Cortex of kidney (tissue), 1 donor: Measurements from ENCODE around the gene VWA3B.
"Not testable (repeated sequence)": the region's sequence is repeated elsewhere in the genome, so short reads cannot be mapped to it uniquely, and the experiment has no call there.

Experiments
- DNase-seq: peaks from one replicate; lab custom pipeline; 2025; lab: John Stamatoyannopoulos, UW

The VWA3B gene

DNA sequence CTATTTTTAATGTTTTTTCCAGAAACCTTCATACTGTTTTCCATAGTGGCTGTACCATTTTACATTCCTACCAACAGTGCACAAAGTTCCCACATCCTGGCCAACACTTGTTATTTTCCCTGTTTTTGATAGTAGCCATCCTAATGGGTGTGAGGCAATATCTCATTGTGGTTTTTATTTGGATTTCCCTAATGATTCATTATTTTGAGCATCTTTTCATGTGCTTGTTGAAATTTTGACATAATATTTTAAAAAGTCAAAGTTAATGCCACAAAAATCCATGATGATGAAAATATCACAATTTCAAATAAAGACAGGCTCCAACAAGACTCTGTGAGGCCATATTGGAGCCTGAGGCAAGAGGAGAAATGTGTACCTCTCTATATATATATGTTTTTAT is 50.2 kb downstream of the VWA3B start:
- no peak for DNase-seq

DNA sequence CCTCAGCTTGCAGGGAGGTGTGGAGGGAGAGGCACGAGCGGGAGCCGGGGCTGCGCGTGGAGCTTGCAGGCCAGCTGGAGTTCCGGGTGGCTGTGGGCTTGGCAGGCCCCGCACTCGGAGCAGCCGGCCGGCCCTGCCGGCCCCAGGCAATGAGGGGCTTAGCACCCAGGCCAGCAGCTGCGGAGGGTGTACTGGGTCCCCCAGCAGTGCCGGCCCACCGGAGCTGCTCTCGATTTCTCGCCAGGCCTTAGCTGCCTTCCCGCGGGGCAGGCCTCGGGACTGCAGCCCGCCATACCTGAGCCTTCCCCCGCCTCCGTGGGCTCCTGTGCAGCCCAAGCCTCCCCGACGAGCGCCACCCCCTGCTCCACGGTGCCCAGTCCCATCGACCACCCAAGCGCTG is 52.0 kb downstream of the VWA3B start:
- DNase-seq, result not testable (repeated sequence)

DNA sequence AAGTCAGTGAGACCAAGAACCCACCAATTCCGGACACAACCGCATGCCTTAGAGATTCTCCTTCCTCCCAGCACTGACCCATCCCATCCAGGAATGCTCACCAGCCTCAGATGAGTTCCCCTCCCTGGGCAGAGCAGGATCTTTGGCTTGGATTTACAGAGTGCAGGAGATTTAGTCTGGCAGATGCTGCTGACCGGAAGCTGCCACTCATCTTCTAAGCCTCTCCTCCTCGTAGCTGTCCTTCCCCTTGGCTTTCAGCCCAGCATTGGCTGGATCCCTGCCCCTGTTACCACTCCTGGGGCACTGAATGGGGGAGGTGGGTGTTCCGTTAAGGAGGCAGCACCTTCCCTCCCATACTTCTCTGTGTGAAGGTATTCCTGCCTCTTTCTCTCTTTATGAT is 53.2 kb downstream of the VWA3B start:
- no peak for DNase-seq

DNA sequence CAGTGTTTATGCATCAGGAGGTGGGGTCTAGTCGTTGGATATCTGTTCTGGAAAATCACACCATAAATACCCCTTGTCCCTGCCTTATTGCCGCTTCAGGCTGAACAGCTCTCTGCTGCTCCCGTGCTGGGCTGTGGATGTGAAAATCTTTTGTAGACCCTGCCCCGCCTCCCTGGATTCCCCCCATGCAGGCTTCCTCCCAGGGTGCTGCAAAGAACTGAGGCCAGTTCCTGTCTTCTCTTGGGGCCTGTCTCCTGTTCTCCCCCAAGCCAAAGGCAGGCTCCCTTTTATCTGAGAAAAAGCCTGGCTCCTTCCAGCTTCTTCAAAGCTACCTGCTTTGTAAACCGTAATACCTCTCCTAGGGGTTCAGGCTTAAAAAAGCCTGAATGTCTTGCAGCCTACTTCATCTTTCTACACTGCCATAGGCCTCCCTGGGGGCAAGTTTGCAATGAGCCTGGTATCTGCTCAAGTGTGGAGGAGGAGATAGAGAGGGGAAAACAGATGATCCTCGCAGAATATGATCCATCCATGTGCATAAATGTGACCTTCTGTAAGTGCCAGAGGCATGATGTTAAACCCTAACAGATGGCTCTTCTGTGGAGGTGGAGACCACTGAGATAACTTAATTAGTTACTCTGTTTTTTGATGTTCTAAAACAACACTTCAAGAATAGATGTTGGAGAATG is 55.3 kb downstream of the VWA3B start:
- DNase-seq, result no peak

DNA sequence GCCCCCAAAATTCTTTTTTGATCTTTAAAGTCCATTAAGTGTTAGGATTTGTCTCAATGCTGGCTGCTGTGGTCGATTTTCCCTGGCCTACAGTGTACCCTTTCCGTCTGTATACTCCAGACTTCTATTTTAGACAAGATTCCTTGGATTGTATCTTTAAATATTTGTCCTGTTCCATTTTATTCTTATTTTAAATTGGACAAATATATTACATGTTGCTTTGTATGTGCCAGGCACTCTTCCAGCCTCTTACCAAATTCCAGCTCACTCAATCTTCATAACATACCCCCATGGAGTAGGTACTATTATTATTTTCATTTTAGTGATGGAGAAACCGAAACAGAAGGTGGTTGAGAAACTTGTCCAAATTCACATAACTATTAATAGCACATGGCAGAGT is 58.1 kb downstream of the VWA3B start:
- no peak for DNase-seq

DNA sequence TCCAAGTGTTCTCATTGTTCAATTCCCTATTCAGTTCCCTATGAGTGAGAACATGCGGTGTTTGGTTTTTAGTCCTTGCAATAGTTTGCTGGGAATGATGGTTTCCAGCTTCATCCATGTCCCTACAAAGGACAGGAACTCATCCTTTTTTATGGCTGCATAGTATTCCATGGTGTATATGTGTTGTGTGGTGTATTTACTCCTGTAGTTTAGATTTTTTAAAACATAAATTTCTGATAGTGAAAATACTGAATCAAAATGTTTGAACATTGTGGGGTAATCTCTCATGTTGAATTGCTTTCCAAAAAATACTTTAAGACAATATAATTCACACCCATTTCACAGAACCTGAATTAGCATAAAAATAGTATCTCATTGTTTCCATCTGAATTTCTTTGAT is 60.9 kb downstream of the VWA3B start:
- DNase-seq, result not testable (repeated sequence)

DNA sequence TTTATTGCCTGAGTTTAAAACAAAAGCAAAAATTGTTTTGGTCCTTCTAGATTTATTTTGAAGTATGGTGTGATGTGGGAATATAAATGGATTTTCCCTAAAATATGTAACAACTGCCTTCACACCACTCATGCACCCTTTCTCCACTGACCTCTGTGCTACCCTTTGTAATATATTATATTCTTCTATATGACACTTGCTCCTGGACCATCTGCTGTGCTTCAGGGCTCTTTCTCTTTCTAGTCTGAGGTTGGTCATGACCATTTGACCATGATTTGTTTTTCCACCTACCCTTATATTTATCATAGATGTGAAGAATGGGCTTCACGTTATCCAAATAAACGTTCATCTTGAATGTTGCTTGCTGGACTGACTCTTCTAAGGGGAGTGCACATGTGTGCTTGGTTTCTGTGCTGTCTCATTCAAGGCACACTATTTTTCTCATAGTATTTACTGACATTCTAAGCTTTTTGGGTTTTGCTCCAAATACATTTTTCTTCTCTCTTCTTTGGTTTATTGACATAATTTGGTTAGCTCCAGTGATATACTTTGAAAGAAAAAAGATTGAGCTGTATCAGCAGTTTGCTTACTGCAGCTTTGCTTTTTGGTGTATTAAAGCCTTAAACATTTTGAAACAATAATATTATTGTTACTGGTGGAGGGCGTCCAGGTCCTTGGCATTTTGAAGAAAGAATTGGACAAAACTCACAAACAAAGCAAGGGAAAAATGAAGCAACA is 61.8 kb downstream of the VWA3B start:
- no peak for DNase-seq

DNA sequence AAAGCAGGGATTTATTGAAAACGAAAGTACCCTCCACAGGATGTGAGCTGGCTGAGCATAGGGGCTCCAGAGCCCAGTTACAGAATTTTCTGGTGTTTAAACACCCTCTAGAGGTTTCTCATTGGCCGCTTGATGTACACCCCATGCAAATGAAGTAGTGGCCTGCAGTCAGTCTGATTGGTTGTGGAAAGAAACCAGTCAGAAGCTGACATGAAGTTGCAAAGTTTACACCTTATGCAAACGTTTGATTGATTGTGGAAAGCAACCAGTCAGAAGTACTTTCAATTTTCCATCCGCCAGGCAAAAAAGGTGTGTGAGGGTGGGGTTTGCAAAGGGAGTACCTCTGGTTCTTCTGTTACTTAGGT is 62.3 kb downstream of the VWA3B start:
- DNase-seq, result no peak

DNA sequence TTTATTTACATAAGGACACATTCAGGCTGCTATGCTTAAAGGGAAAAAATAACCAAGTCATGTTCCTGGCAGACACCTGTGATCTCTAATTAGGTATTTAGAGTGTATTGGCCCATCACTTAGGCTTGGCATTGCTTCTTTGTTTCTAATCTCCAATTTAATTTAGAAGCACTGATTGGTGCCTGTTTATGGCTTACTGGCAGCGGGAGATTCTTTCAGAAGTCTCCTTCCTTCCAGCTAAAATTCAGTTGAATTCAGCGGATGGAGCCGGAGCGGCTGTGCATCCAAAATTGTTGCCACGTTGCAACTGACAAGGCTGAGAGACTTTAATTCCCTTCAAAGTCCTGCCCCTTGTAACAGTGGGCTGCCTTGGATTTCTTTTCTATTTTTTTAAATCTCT is 66.5 kb downstream of the VWA3B start:
- DNase-seq, result no peak

DNA sequence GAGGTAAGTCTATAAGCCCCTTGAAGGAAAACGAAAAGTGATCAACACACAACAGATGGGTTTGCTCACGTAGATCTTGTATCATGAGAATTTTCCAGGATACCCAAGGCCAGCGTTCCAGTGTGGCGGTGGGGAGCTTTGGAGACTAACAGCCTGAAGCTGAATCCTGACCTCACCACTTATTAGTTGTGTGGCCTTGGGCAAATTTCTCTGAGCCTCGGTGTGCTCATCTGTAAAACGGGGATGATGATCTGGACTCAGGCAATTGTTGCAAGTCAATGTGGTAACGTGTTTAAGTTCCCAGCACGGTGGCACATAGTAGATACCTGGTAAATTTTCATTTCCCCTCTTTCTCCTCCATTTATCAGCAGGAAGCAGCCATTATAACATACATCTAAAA is 68.3 kb downstream of the VWA3B start:
- no peak for DNase-seq

DNA sequence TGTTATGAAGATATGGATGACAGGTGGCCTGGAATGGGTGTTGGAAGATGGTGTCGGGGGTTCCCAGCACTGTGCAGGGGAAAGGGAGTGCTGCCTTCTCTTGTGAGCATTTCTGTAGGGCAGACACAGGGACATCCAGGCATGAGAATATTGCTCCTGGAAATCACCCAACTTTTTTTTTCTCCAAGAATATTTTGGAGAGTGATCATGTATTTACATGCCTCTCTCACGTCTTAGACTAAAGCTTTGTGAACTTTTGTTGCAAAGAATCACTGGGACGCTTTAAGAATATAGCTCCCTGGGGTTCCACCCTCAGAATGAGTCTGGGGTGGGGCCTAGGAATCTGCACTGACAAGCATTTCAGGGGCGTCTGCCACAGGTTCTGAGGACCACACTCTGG is 68.7 kb downstream of the VWA3B start:
- no peak for DNase-seq

DNA sequence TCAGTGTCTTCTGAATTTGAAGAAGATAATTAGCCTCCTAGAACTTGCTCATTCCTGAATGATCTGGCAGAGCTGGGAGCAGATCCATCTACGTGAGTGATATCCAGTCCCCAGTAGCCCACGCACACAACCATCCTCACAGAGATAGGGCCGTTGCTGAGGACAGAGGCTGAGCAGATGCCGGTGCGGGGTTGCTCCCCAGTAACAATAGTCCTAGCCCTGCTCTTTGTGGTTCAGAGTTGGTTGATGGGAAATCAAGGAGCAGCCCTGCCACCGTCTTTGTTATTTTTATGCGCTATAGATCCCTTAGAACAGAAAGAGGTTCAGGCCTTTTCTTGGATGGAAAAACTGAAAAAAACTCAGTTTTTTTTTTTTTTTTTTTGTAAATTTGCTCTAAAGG is 69.3 kb downstream of the VWA3B start:
- DNase-seq, result no peak

DNA sequence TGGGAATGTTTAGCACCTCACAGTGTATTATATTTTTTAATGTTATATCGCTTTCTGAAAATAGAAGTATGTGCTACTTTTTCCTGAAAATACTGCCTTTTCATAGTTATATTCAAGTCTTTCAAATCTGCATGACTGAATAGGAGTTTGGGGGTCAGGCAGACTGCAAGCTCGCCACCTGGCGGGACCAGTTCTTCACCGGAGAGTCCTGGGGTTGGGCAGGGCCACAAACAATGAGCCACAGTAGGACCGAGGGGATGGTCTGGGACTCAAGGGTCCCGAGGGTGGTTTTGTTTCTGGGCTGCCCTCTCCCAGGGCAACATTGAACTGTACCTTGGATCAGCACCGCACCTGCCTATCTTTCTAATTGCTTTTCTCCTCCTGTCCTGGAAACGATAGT is 70.6 kb downstream of the VWA3B start:
- DNase-seq, result no peak

DNA sequence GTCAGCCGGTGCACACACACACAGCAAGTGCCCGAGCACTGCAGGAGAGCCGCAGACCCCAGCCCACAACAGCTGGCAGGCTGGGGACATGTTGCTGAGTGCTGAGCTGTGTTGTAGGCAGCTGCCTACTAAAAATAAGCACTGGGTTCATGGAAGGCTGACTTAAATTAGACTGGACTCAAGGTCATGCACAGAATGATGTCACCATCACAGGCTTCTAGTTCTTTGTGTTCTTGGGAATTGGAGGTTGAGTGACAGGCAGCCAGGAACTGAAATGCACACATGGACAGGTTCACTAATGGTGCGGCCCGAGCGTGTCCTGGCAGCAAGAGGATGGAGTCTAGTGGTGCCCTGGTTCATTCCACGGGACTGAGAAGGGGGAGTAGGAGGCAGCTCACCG is 71.3 kb downstream of the VWA3B start:
- DNase-seq, result no peak

DNA sequence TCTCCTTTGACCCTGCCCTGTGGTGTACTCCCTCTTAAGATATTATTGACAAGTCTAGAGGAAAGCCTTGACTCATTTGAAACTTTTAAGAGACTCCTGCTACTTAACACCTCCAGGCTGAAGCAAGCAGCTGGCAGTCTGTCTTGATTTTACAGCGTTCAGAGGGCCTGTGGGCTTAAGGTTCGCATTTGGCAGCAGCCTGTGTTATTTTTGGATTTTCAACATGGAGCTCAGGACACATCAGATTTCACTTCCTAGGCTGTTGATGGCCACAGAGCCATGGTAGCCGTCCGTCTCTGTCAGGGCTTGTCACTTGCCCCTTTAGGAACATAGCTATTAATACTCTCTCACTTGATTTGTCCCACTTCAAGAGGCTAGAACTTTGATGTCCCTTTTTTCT is 73.6 kb downstream of the VWA3B start:
- DNase-seq, result no peak

DNA sequence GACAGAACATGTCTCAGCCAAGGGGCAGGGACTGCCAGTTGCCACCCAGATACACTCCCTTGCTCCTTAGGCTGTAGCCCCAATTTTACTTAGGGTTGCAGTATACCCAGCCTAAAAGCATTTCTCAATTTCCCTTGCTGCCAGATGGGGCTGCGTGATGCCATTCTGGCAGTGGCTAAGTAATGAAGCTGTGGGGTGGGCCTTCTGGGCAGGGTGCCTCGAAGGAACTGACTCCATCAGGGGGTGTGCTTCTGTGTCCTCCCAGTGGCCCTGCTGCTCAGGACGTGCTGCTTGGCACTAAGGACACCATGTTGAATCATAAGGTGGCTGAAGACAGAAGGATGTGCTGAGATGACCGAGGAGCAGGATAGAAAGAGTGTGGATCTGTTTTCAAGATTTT is 74.2 kb downstream of the VWA3B start:
- DNase-seq, result no peak

DNA sequence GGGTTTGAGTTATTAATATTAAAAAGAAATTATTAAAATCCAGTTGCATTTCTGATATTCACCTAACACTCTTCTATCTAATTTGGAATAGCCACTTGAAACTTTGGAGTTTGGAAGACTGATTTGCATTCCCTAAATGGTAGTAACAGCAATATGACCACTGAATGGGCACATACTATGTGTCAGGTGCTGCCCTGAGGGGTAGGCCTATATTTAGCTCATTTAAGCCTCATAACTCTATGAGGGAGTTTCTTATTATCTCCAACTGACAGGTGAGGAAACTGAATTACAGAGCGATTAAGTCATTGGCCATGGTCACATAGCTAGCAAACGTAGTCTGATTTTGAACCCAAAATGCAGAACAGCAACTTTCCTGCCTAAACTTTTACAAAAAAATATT is 77.3 kb downstream of the VWA3B start:
- no peak for DNase-seq

DNA sequence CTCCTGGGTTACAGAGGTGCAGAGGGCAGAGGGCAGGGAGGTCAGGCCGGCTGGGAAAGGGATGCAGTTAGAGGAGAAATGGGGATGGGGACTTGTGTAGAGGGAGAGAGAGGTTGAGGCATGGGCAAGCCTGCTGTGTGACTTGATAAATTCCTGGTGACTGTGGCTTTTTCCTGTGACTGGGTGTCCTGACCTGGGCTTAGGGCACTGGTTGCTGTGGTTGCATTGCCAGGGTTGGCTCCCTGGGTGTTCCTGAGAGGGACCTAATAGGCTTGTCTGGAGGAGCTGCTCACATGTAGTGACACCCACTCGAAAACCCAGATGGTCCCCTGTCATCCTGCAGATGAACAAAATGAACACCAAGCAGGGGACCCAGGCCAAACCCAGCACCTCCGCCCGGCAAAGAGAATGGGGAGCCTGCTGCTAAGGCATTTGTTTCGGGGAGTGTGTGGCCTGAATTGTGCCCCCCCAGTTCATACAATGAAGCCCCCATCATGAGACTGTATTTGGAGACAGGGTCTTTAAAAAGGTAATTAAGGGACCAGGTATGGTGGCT is 78.6 kb downstream of the VWA3B start:
- DNase-seq, result no peak

DNA sequence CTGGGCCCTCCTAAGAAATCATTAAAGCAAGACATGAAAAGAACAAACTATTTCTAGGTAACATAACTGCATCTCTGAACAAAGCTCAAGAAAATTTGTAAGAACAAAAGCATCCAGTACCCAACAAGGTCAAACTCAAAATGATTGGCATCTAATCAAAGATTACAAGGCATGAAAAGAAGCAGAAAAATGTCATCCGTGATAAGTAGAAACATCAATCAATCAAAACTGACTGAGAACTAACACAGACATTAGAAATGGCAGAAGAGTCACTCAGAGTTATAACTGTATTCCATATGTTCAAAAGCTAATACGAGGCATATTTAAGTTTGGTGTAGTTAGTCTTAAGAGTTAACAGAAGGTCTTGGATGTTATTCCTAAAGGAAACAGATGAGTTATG is 80.9 kb downstream of the VWA3B start:
- no peak for DNase-seq

DNA sequence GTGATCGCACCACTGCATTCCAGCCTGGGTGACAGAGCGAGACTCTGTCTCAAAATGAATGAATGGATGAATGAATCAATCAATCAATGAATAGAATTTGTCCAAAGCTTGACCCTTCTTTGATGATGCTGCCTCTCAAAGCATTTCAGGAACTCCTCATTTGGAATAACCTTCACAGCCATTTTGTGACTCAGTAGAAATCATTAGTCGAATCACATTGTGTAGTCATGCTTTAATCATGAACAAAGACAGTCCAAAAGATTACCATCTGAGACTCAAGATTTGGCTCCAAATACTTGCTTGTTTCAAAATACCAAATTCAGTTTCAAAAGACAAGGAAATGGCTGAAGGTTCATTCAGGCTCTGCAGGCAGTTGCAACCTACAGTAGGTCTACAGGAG is 83.1 kb downstream of the VWA3B start:
- DNase-seq, result no peak

DNA sequence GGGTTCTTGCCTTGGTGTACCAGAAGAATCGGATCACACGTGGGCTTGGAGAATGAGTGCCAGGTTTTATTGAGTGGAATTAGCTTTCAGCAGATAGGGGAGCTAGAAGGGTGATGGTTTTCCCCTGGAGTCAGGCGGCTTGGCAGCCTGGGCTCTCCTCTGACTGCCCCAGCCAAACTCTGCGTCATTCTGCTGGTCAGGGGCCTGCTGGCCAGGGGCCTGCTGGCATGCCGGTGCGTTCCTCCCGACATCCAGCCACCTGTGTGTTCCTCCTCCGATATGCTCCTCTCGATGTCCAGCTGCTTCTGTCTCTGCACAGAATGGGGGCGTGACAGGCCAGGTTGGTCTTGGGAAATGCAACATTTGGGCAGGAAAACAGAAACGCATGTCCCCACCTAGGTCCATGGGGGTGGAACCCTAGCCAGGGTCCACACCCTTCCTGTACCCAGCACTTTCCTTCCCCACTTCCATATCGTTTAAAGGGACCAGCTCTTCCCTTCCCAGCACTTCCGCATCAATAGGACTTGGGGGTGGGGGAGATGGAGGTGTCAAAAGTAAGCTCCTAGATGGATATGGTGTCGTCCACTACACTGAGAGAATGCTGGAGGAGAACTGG is 85.3 kb downstream of the VWA3B start:
- DNase-seq, result no peak

DNA sequence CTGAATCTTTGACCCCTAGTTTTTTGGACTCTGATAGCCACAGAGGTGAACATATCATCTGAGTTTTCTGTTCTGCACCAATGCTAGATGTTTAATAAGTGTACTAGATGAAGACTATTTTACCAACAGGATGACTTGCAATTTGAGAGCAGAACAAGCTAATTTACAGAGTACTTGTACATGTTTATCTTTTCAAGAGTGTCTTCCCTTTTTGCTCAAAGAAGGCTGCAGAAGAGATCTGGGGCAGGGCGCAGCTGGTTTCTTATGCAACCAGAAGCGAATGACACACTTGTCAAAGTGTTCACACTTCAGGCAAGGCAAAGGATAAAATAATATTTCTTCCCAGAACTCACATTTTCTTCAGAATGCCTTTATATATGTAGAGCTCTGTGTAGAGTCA is 86.0 kb downstream of the VWA3B start:
- DNase-seq, result no peak

DNA sequence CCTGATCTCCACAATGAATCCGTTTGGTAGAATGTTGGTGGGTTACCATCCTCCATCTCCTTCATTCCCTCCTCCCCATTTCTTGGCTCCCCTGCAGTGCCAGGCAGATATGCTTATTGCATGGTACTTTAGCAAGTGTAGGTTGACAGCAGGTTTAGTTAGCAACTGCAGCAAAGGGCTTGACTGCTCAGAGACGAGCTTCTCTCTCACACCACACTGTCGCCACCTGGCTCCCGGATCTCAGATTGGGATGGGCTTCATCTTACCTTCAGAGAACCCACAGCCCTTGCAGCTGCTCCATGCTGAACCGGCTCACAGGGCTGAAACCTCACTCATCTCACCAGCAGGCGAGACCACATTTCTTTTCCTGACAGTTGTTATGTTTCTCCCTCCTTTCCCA is 88.8 kb downstream of the VWA3B start:
- no peak for DNase-seq
